ENCODE measurements around the gene PPP2R1B.

GRCh38 chr11:111761036-111761435 is 5.2 kb downstream of the PPP2R1B start:
- TF ChIP-seq CTCF (IDR thresholded peaks at IDR 0.05), result no peak
- no peak for TF ChIP-seq POLR2A (IDR thresholded peaks at IDR 0.05)
